Breast epithelium (tissue), 3 donors: ENCODE data around the gene CHD6.

ENCODE experiments used
- POLR2AphosphoS5 ChIP-seq, 3 donors: sonication (generic); formaldehyde crosslinking; IDR thresholded peaks; one replicate each; pipeline ENCODE4 v1.6.1; 2017; ENCODE audit warnings: antibody characterized with exemption in 3 of 3
- TF ChIP-seq, protein P1 (sequence below), 3 donors: fragments of 450-650 bp; IDR thresholded peaks; one replicate each; pipeline ENCODE4 v1.5.1; 2016 to 2017; ENCODE audit warnings: antibody characterized with exemption in 3 of 3, mild to moderate bottlenecking in 3 of 3, moderate library complexity in 3 of 3

- TF ChIP-seq POLR2AphosphoS5 (IDR thresholded peaks at IDR 0.05): no peak
- TF ChIP-seq, protein P1, sequence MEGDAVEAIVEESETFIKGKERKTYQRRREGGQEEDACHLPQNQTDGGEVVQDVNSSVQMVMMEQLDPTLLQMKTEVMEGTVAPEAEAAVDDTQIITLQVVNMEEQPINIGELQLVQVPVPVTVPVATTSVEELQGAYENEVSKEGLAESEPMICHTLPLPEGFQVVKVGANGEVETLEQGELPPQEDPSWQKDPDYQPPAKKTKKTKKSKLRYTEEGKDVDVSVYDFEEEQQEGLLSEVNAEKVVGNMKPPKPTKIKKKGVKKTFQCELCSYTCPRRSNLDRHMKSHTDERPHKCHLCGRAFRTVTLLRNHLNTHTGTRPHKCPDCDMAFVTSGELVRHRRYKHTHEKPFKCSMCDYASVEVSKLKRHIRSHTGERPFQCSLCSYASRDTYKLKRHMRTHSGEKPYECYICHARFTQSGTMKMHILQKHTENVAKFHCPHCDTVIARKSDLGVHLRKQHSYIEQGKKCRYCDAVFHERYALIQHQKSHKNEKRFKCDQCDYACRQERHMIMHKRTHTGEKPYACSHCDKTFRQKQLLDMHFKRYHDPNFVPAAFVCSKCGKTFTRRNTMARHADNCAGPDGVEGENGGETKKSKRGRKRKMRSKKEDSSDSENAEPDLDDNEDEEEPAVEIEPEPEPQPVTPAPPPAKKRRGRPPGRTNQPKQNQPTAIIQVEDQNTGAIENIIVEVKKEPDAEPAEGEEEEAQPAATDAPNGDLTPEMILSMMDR (IDR thresholded peaks at IDR 0.05): no peak
Observed at GRCh38 chr20:41632896-41633295, 14.7 kb upstream of the CHD6 start.
